DMS53 (cell line): ENCODE measurements around the gene OPHN1.

Experiments used
- DNase-seq: peaks from one replicate; lab custom pipeline; 2025; lab: John Stamatoyannopoulos, UW

The OPHN1 gene

GRCh38 chrX:68433155-68433980, at the start of gene OPHN1:
Gene OPHN1, minus strand, starts transcription at chrX:68433495. Its CDS starts 475 bp downstream, at chrX:68433020.
- DNase-seq: peak; percentile 74

GRCh38 chrX:68480969-68481368, 47.7 kb upstream of the OPHN1 start:
- DNase-seq: no peak

- DNase-seq: no peak
Observed at GRCh38 chrX:68464796-68465195, 31.5 kb upstream of the OPHN1 start.

GRCh38 chrX:68463880-68464279, 30.6 kb upstream of the OPHN1 start:
- DNase-seq: no peak

GRCh38 chrX:68462653-68463052, 29.4 kb upstream of the OPHN1 start:
- DNase-seq: peak; percentile 50

- DNase-seq: no peak
Observed at GRCh38 chrX:68462197-68462596, 28.9 kb upstream of the OPHN1 start.

GRCh38 chrX:68461576-68461975, 28.3 kb upstream of the OPHN1 start:
- DNase-seq: no peak

GRCh38 chrX:68461093-68461492, 27.8 kb upstream of the OPHN1 start:
- no peak for DNase-seq

GRCh38 chrX:68455151-68455510, 21.8 kb upstream of the OPHN1 start:
- peak; percentile 41 for DNase-seq

- peak; percentile 49 for DNase-seq
Observed at GRCh38 chrX:68454476-68455150, 21.3 kb upstream of the OPHN1 start.

GRCh38 chrX:68451720-68452119, 18.4 kb upstream of the OPHN1 start:
- DNase-seq: no peak

GRCh38 chrX:68443155-68443868, 10.0 kb upstream of the OPHN1 start:
- no peak for DNase-seq

- peak; percentile 27 for DNase-seq
Observed at GRCh38 chrX:68440940-68441339, 7.6 kb upstream of the OPHN1 start.

- peak; percentile 19 for DNase-seq
Observed at GRCh38 chrX:68440442-68440841, 7.1 kb upstream of the OPHN1 start.

- no peak for DNase-seq
Observed at GRCh38 chrX:68439341-68439740, 6.0 kb upstream of the OPHN1 start.

- DNase-seq: peak; percentile 41
Observed at GRCh38 chrX:68438575-68438974, 5.3 kb upstream of the OPHN1 start.

- DNase-seq: no peak
Observed at GRCh38 chrX:68433981-68434299, 645 bp upstream of the OPHN1 start.

GRCh38 chrX:68432648-68433047, 647 bp downstream of the OPHN1 start:
- DNase-seq: peak; percentile 44

GRCh38 chrX:68431836-68432235, 1.5 kb downstream of the OPHN1 start:
- DNase-seq: no peak

GRCh38 chrX:68429216-68429615, 4.1 kb downstream of the OPHN1 start:
- no peak for DNase-seq

- peak; percentile 25 for DNase-seq
Observed at GRCh38 chrX:68428431-68428830, 4.9 kb downstream of the OPHN1 start.

GRCh38 chrX:68424719-68425118, 8.6 kb downstream of the OPHN1 start:
- no peak for DNase-seq

GRCh38 chrX:68422478-68422877, 10.8 kb downstream of the OPHN1 start:
- no peak for DNase-seq
